Measurements from ENCODE around the gene PROSER2. TPM values are rescaled to one million over a fixed set of nuclear protein-coding genes. Genes with fewer than 3 reads are reported as not detected.
A peak's percentile ranks its signal among the peaks of the same experiment; 100 is the strongest.

Gene PROSER2
- polyA plus RNA-seq, 3 donors = 1.2 to 2.2 (median 2.0) TPM

- Histone ChIP-seq H3K9me3 (replicated peaks in 1 of 2; ENCODE audit: control insufficient read depth in 1 of 2, insufficient read depth in 1 of 2, low read length in 2 of 2) (no peaks in the 10 kb centered on the region), H3K79me2 (ENCODE audit: insufficient read depth, low read length) (peaks cover 3% of the 10 kb centered on the region), H3K27me3 (ENCODE audit: control insufficient read depth in 2 of 2, insufficient read depth in 2 of 2, low read length in 2 of 2) (no peaks in the 10 kb centered on the region), H3K36me3 (replicated peaks in 1 of 2; ENCODE audit: control insufficient read depth in 1 of 2, insufficient read depth in 2 of 2, low read length in 2 of 2) (peaks cover 0 to 25% of the 10 kb centered on the region in 2 donors), H3K4me1 (ENCODE audit: control insufficient read depth in 1 of 2, insufficient read depth in 2 of 2, low read length in 2 of 2) (peaks cover 5 to 9% of the 10 kb centered on the region in 2 donors), H3K27ac (ENCODE audit: low read depth in 1 of 2, low read length in 2 of 2) (no peak overlapping the region), H3K9ac (ENCODE audit: insufficient read depth, low read length, poor library complexity, severe bottlenecking) (no peak overlapping the region), H2AFZ (ENCODE audit: insufficient read depth, low read depth, low read length, poor library complexity, severe bottlenecking) (no peak overlapping the region), H3K4me2 (replicated peaks; ENCODE audit: extremely low read depth, low read length, poor library complexity, severe bottlenecking) (no peak overlapping the region), H4K20me1 (ENCODE audit: insufficient read depth, low read length) (no peaks in the 10 kb centered on the region), H3K4me3 (replicated peaks in 1 of 3; ENCODE audit: low read depth in 2 of 3, low read length in 3 of 3) (no peak overlapping the region)
- no peak overlapping the region for H3K4me3 Mint-ChIP-seq
- TF ChIP-seq CTCF (IDR thresholded peaks at IDR 0.05) = no peak
- H3K36me3 Mint-ChIP-seq = peaks cover 28 to 39% of the 10 kb centered on the region in 2 donors
- DNase-seq = no peak
- intact Hi-C loops (cut with micrococcal nuclease) = no loop called here
- H3K4me1 Mint-ChIP-seq = peaks cover 14% of the 10 kb centered on the region
- 97% methylated on average over 15 of the region's 18 CpGs for WGBS (ENCODE audit: insufficient coverage)
- H3K9me3 Mint-ChIP-seq = no peaks in the 10 kb centered on the region
- H3K27ac Mint-ChIP-seq = peak overlapping the region in 2 of 7 donors; percentile 3 to 18
- H3K27me3 Mint-ChIP-seq (ENCODE audit: low read depth in 3 of 3) = peaks cover 0 to 5% (median 0%) of the 10 kb centered on the region in 3 donors
Measured at GRCh38 chr10:11866199-11866925, 43.2 kb downstream of the PROSER2 start.

- peaks cover 0 to 3% (median 0%) of the 10 kb centered on the region in 7 donors for H3K9me3 Mint-ChIP-seq
- WGBS (ENCODE audit: insufficient coverage) = 97% methylated on average over 9 of the region's 12 CpGs
- Histone ChIP-seq H3K79me2 (ENCODE audit: insufficient read depth, low read length) (peaks cover 3% of the 10 kb centered on the region), H3K27ac (ENCODE audit: low read depth in 1 of 2, low read length in 2 of 2) (no peak overlapping the region), H3K4me3 (replicated peaks in 1 of 3; ENCODE audit: low read depth in 2 of 3, low read length in 3 of 3) (no peak overlapping the region), H3K4me1 (ENCODE audit: control insufficient read depth in 1 of 2, insufficient read depth in 2 of 2, low read length in 2 of 2) (peaks cover 0 to under 1% of the 10 kb centered on the region in 2 donors), H3K9ac (ENCODE audit: insufficient read depth, low read length, poor library complexity, severe bottlenecking) (no peak overlapping the region), H2AFZ (ENCODE audit: insufficient read depth, low read depth, low read length, poor library complexity, severe bottlenecking) (no peak overlapping the region), H3K36me3 (replicated peaks in 1 of 2; ENCODE audit: control insufficient read depth in 1 of 2, insufficient read depth in 2 of 2, low read length in 2 of 2) (peaks cover 0 to 18% of the 10 kb centered on the region in 2 donors), H4K20me1 (ENCODE audit: insufficient read depth, low read length) (no peaks in the 10 kb centered on the region), H3K9me3 (replicated peaks in 1 of 2; ENCODE audit: control insufficient read depth in 1 of 2, insufficient read depth in 1 of 2, low read length in 2 of 2) (no peaks in the 10 kb centered on the region), H3K4me2 (replicated peaks; ENCODE audit: extremely low read depth, low read length, poor library complexity, severe bottlenecking) (no peak overlapping the region), H3K27me3 (ENCODE audit: control insufficient read depth in 2 of 2, insufficient read depth in 2 of 2, low read length in 2 of 2) (no peaks in the 10 kb centered on the region)
- H3K27me3 Mint-ChIP-seq (ENCODE audit: low read depth in 3 of 3) = peaks cover 0 to 5% (median 2%) of the 10 kb centered on the region in 3 donors
- DNase-seq = no peak
- TF ChIP-seq CTCF (IDR thresholded peaks at IDR 0.05) = no peak
- peak overlapping the region in 2 of 7 donors; percentile 49 to 73 for H3K27ac Mint-ChIP-seq
- H3K4me1 Mint-ChIP-seq = peaks cover 4% of the 10 kb centered on the region
- intact Hi-C loops (cut with micrococcal nuclease) = no loop called here
- no peak overlapping the region for H3K4me3 Mint-ChIP-seq
- peaks cover 19 to 34% of the 10 kb centered on the region in 2 donors for H3K36me3 Mint-ChIP-seq
Measured at GRCh38 chr10:11869219-11869618, 46.1 kb downstream of the PROSER2 start.

Data from CD14-positive monocyte (primary cell).